ENCODE measurements around the gene ANKRD9. TPM values are rescaled to one million over a fixed set of nuclear protein-coding genes. Genes with fewer than 3 reads are reported as not detected.

Gene ANKRD9
- total and polyA plus RNA-seq, 5 donors from 2014 or later: 0.69 to 7.1 (median 1.7) TPM

DNA sequence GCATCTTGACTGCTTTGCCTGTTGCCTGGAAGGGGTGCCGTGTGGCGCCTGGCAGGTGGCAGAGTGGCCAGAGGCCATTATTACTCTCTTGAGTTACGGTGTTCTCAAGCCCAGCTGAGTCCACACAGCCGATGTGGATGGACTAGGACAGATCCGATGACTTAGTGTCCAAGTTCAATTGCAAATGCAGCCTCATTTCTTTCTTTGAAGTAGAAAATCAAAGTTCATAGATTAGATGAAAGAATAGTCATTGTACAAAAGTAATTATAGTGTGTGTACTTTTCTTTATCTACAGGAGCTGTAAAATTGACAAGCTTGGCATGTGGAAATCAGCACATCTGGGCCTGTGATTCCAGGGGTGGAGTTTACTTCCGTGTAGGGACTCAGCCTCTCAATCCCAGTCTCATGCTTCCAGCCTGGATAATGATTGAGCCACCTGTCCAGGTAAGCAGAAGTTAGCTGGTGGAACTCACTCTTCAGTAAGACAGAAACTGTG lies 44.7 kb downstream of the ANKRD9 start:
- Mint-ChIP-seq H3K4me1 (peaks cover 0 to 1% (median 0%) of the 10 kb centered on the region in 4 donors), H3K4me3 (no peak overlapping the region), H3K27ac (no peak overlapping the region), H3K27me3 (no peaks in the 10 kb centered on the region), H3K36me3 (peaks cover 42% of the 10 kb centered on the region), H3K9me3 (no peaks in the 10 kb centered on the region)
- H3K4me3 ChIP-seq (ENCODE audit: low read depth, low read length): no peak overlapping the region
- peaks cover 15% of the 10 kb centered on the region for H3K36me3 ChIP-seq (ENCODE audit: control insufficient read depth, insufficient read depth, low read length)
- H3K9me3 ChIP-seq (ENCODE audit: control insufficient read depth in 2 of 2, low read length in 2 of 2): no peaks in the 10 kb centered on the region
- no peaks in the 10 kb centered on the region for H3K27me3 ChIP-seq (ENCODE audit: control insufficient read depth, insufficient read depth, low read length)
- ATAC-seq (ENCODE audit: low read depth in 2 of 2) (no peak), DNase-seq (no peak)
- H3K27ac ChIP-seq (ENCODE audit: insufficient read depth, low read length, poor library complexity, severe bottlenecking): no peak overlapping the region
- no peaks in the 10 kb centered on the region for H3K4me1 ChIP-seq (ENCODE audit: control insufficient read depth, insufficient read depth, low read length, poor library complexity, severe bottlenecking)

- Histone ChIP-seq H3K4me3 (ENCODE audit: low read depth, low read length) (no peak overlapping the region), H3K27me3 (ENCODE audit: control insufficient read depth, insufficient read depth, low read length) (no peaks in the 10 kb centered on the region), H3K36me3 (ENCODE audit: control insufficient read depth, insufficient read depth, low read length) (peaks cover 15% of the 10 kb centered on the region), H3K9me3 (ENCODE audit: control insufficient read depth in 2 of 2, low read length in 2 of 2) (no peaks in the 10 kb centered on the region), H3K27ac (ENCODE audit: insufficient read depth, low read length, poor library complexity, severe bottlenecking) (no peak overlapping the region), H3K4me1 (ENCODE audit: control insufficient read depth, insufficient read depth, low read length, poor library complexity, severe bottlenecking) (no peaks in the 10 kb centered on the region)
- ATAC-seq (ENCODE audit: low read depth in 2 of 2): no peak
- peak overlapping the region in 1 of 3 donors; percentile 29 for H3K27ac Mint-ChIP-seq
- no peak for DNase-seq
- peaks cover 0 to 1% (median 0%) of the 10 kb centered on the region in 4 donors for H3K4me1 Mint-ChIP-seq
- no peaks in the 10 kb centered on the region for H3K27me3 Mint-ChIP-seq
- H3K36me3 Mint-ChIP-seq: peaks cover 37% of the 10 kb centered on the region
- no peaks in the 10 kb centered on the region for H3K9me3 Mint-ChIP-seq
- H3K4me3 Mint-ChIP-seq: no peak overlapping the region
Observed at GRCh38 chr14:102464006-102464405, 45.6 kb downstream of the ANKRD9 start.

DNA sequence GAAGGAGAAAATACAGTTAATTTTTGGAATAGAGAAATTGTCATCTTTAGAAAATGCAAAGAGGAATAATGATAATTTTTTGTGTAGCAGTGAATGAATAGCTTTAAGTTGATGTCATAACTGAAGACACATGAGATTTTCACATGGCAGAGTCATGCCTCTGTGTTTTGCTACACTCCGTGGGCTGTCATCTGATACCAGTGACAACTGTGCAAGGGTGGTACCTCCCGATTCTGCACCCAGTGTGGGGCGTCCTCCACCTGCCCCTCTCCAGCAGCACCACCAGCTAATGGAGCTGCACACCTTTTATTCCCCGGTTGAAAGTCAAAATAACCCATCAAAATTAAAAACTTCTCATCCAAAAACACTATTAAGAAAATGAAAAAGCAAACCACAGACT lies 47.2 kb downstream of the ANKRD9 start:
- Histone ChIP-seq H3K36me3 (ENCODE audit: control insufficient read depth, insufficient read depth, low read length) (peaks cover 15% of the 10 kb centered on the region), H3K27me3 (ENCODE audit: control insufficient read depth, insufficient read depth, low read length) (no peaks in the 10 kb centered on the region), H3K27ac (ENCODE audit: insufficient read depth, low read length, poor library complexity, severe bottlenecking) (no peak overlapping the region), H3K4me1 (ENCODE audit: control insufficient read depth, insufficient read depth, low read length, poor library complexity, severe bottlenecking) (no peaks in the 10 kb centered on the region), H3K4me3 (ENCODE audit: low read depth, low read length) (no peak overlapping the region), H3K9me3 (ENCODE audit: control insufficient read depth in 2 of 2, low read length in 2 of 2) (no peaks in the 10 kb centered on the region)
- H3K36me3 Mint-ChIP-seq: peaks cover 39% of the 10 kb centered on the region
- peak overlapping the region in 1 of 3 donors; percentile 57 for H3K27ac Mint-ChIP-seq
- no peaks in the 10 kb centered on the region for H3K27me3 Mint-ChIP-seq
- H3K9me3 Mint-ChIP-seq: no peaks in the 10 kb centered on the region
- no peak overlapping the region for H3K4me3 Mint-ChIP-seq
- ATAC-seq (ENCODE audit: low read depth in 2 of 2) (no peak), DNase-seq (no peak)
- H3K4me1 Mint-ChIP-seq: peaks cover 0 to 1% (median 0%) of the 10 kb centered on the region in 4 donors

- peaks cover 36% of the 10 kb centered on the region for H3K36me3 Mint-ChIP-seq
- no peaks in the 10 kb centered on the region for H3K4me1 ChIP-seq (ENCODE audit: control insufficient read depth, insufficient read depth, low read length, poor library complexity, severe bottlenecking)
- H3K9me3 Mint-ChIP-seq: no peaks in the 10 kb centered on the region
- peaks cover 0 to 1% (median 0%) of the 10 kb centered on the region in 4 donors for H3K4me1 Mint-ChIP-seq
- H3K4me3 Mint-ChIP-seq: no peak overlapping the region
- no peaks in the 10 kb centered on the region for H3K27me3 Mint-ChIP-seq
- no peaks in the 10 kb centered on the region for H3K9me3 ChIP-seq (ENCODE audit: control insufficient read depth in 2 of 2, low read length in 2 of 2)
- H3K4me3 ChIP-seq (ENCODE audit: low read depth, low read length): no peak overlapping the region
- no peak for DNase-seq
- no peaks in the 10 kb centered on the region for H3K27me3 ChIP-seq (ENCODE audit: control insufficient read depth, insufficient read depth, low read length)
- H3K27ac Mint-ChIP-seq: no peak overlapping the region
- no peak overlapping the region for H3K27ac ChIP-seq (ENCODE audit: insufficient read depth, low read length, poor library complexity, severe bottlenecking)
- H3K36me3 ChIP-seq (ENCODE audit: control insufficient read depth, insufficient read depth, low read length): peaks cover 13% of the 10 kb centered on the region
- no peak for ATAC-seq (ENCODE audit: low read depth in 2 of 2)
Observed at GRCh38 chr14:102461490-102462338, 47.9 kb downstream of the ANKRD9 start.

GRCh38 chr14:102457509-102457908 lies 52.1 kb downstream of the ANKRD9 start:
- Histone ChIP-seq H3K27me3 (ENCODE audit: control insufficient read depth, insufficient read depth, low read length) (no peaks in the 10 kb centered on the region), H3K27ac (ENCODE audit: insufficient read depth, low read length, poor library complexity, severe bottlenecking) (no peak overlapping the region), H3K36me3 (ENCODE audit: control insufficient read depth, insufficient read depth, low read length) (no peaks in the 10 kb centered on the region), H3K9me3 (ENCODE audit: control insufficient read depth in 2 of 2, low read length in 2 of 2) (no peaks in the 10 kb centered on the region), H3K4me1 (ENCODE audit: control insufficient read depth, insufficient read depth, low read length, poor library complexity, severe bottlenecking) (no peaks in the 10 kb centered on the region), H3K4me3 (ENCODE audit: low read depth, low read length) (no peak overlapping the region)
- Mint-ChIP-seq H3K4me3 (no peak overlapping the region), H3K27ac (no peak overlapping the region), H3K36me3 (peaks cover 23% of the 10 kb centered on the region), H3K27me3 (no peaks in the 10 kb centered on the region), H3K9me3 (no peaks in the 10 kb centered on the region), H3K4me1 (peaks cover 0 to 2% (median 0%) of the 10 kb centered on the region in 4 donors)
- DNase-seq (no peak), ATAC-seq (ENCODE audit: low read depth in 2 of 2) (no peak)

GRCh38 chr14:102454711-102455110 lies 54.9 kb downstream of the ANKRD9 start:
- H3K4me1 ChIP-seq (ENCODE audit: control insufficient read depth, insufficient read depth, low read length, poor library complexity, severe bottlenecking): no peaks in the 10 kb centered on the region
- no peak overlapping the region for H3K4me3 ChIP-seq (ENCODE audit: low read depth, low read length)
- peaks cover 16% of the 10 kb centered on the region for H3K36me3 ChIP-seq (ENCODE audit: control insufficient read depth, insufficient read depth, low read length)
- no peaks in the 10 kb centered on the region for H3K27me3 ChIP-seq (ENCODE audit: control insufficient read depth, insufficient read depth, low read length)
- H3K4me3 Mint-ChIP-seq: no peak overlapping the region
- H3K9me3 ChIP-seq (ENCODE audit: control insufficient read depth in 2 of 2, low read length in 2 of 2): no peaks in the 10 kb centered on the region
- ATAC-seq (ENCODE audit: low read depth in 2 of 2) (no peak), DNase-seq (no peak)
- H3K27ac Mint-ChIP-seq: no peak overlapping the region
- H3K9me3 Mint-ChIP-seq: no peaks in the 10 kb centered on the region
- H3K27me3 Mint-ChIP-seq: no peaks in the 10 kb centered on the region
- peaks cover 27% of the 10 kb centered on the region for H3K36me3 Mint-ChIP-seq
- H3K27ac ChIP-seq (ENCODE audit: insufficient read depth, low read length, poor library complexity, severe bottlenecking): no peak overlapping the region
- H3K4me1 Mint-ChIP-seq: peaks cover 0 to 2% (median 0%) of the 10 kb centered on the region in 4 donors

- no peak overlapping the region for H3K27ac ChIP-seq (ENCODE audit: insufficient read depth, low read length, poor library complexity, severe bottlenecking)
- Mint-ChIP-seq H3K36me3 (peaks cover 22% of the 10 kb centered on the region), H3K27me3 (no peaks in the 10 kb centered on the region)
Observed at GRCh38 chr14:102452302-102452701, 57.3 kb downstream of the ANKRD9 start.

More at GRCh38 chr14:102452302-102452701, 57.3 kb downstream of the ANKRD9 start:
- no peak overlapping the region for H3K4me3 ChIP-seq (ENCODE audit: low read depth, low read length)
- no peaks in the 10 kb centered on the region for H3K27me3 ChIP-seq (ENCODE audit: control insufficient read depth, insufficient read depth, low read length)
- no peaks in the 10 kb centered on the region for H3K9me3 Mint-ChIP-seq
- H3K9me3 ChIP-seq (ENCODE audit: control insufficient read depth in 2 of 2, low read length in 2 of 2): no peaks in the 10 kb centered on the region
- DNase-seq (no peak), ATAC-seq (ENCODE audit: low read depth in 2 of 2) (no peak)
- peaks cover 0 to 2% (median 0%) of the 10 kb centered on the region in 4 donors for H3K4me1 Mint-ChIP-seq
- H3K27ac Mint-ChIP-seq: no peak overlapping the region
- peaks cover 21% of the 10 kb centered on the region for H3K36me3 ChIP-seq (ENCODE audit: control insufficient read depth, insufficient read depth, low read length)
- no peak overlapping the region for H3K4me3 Mint-ChIP-seq
- no peaks in the 10 kb centered on the region for H3K4me1 ChIP-seq (ENCODE audit: control insufficient read depth, insufficient read depth, low read length, poor library complexity, severe bottlenecking)
